BE2C (cell line): ENCODE data around the gene SELE. TPM values are rescaled to one million over a fixed set of nuclear protein-coding genes. Genes with fewer than 3 reads are reported as not detected.

Experiments used
- DNase-seq: peaks from one replicate; pipeline ENCODE4 v3.0.0-alpha.2; 2020
- H3K27me3 ChIP-seq: fragments of 250-450 bp; sonication (Bioruptor Pico); 2 replicates; pipeline ENCODE4 v1.5.1; 2020; ENCODE audit warnings: mild to moderate bottlenecking
- H3K36me3 ChIP-seq: fragments of 250-450 bp; sonication (Bioruptor Pico); 2 replicates; pipeline ENCODE4 v1.5.1; 2020; ENCODE audit warnings: mild to moderate bottlenecking
- H3K4me1 ChIP-seq: fragments of 250-450 bp; sonication (Bioruptor Pico); 2 replicates; pipeline ENCODE4 v1.5.1; 2020
- H3K4me3 ChIP-seq: 2 replicates; pipeline ENCODE4 v1.5.1; 2011; ENCODE audit warnings: low read depth, low read length
- H3K9me3 ChIP-seq: fragments of 250-450 bp; sonication (Bioruptor Pico); 2 replicates; pipeline ENCODE4 v1.5.1; 2020
- polyA plus RNA-seq: library from polyadenylated mRNA; unstranded; fragments of >200 nt; gene quantifications from one replicate; pipeline ENCODE4 v1.2.1, GENCODE V29; 2012; ENCODE audit warnings: low read depth, missing spikeins; ENCODE audit not compliant: insufficient read length, insufficient read depth
- TF ChIP-seq, protein P1 (sequence below): IDR thresholded peaks from 2 replicates; pipeline ENCODE4 v1.5.1; 2012; ENCODE audit warnings: mild to moderate bottlenecking, low read depth, low read length

SELE gene
- polyA plus RNA-seq, result not detected

DNA sequence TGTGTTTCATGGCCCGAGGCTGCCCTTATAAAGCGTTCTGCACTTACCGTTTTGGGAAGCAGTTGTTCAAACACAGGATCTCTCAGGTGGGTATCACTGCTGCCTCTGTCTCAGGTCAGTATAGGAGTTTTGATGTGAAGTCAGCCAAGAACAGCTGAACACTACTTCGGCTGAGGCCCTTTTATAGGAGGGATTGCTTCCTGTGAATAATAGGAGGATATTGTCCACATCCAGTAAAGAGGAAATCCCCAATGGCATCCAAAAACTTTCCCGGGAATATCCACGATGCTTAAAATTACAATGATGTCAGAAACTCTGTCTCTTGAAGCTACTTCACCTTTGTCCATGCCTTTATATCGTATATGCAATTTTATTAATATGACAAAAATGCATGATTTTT lies at the start of gene SELE:
Gene SELE, minus strand, starts transcription at position 156 of the 400 bp plus-strand sequence. CDS start 467 bp downstream, outside the sequence.
- TF ChIP-seq, protein P1, sequence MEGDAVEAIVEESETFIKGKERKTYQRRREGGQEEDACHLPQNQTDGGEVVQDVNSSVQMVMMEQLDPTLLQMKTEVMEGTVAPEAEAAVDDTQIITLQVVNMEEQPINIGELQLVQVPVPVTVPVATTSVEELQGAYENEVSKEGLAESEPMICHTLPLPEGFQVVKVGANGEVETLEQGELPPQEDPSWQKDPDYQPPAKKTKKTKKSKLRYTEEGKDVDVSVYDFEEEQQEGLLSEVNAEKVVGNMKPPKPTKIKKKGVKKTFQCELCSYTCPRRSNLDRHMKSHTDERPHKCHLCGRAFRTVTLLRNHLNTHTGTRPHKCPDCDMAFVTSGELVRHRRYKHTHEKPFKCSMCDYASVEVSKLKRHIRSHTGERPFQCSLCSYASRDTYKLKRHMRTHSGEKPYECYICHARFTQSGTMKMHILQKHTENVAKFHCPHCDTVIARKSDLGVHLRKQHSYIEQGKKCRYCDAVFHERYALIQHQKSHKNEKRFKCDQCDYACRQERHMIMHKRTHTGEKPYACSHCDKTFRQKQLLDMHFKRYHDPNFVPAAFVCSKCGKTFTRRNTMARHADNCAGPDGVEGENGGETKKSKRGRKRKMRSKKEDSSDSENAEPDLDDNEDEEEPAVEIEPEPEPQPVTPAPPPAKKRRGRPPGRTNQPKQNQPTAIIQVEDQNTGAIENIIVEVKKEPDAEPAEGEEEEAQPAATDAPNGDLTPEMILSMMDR, result no peak
- no peak for DNase-seq
- H3K36me3 ChIP-seq, result no peaks in the 10 kb centered on the region
- no peaks in the 10 kb centered on the region for H3K4me1 ChIP-seq
- H3K4me3 ChIP-seq, result no peak within 1 kb of the TSS
- no peaks in the 10 kb centered on the region for H3K9me3 ChIP-seq
- H3K27me3 ChIP-seq, result peaks cover 11% of the 10 kb centered on the region

DNA sequence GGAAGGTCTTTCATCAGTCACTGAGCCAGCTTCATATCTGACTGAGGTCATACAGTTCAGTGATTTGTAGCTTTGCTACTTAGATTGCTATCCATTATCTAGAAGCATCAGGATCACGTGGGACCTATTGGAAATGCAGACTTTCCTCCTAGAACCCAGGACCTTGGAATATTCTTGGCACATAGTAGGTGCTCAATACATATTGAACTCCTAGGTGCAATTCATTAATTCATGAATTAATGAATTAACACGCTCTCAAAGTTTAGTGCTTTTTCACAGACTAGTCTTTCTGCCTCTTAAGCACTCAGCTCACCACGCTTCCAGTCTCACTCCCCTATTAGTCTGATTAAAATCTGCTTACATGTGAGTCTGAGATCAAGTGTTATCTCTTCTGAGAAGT lies 48.7 kb upstream of the SELE start:
- no peaks in the 10 kb centered on the region for H3K9me3 ChIP-seq
- H3K4me1 ChIP-seq, result no peaks in the 10 kb centered on the region
- TF ChIP-seq, protein P1, result no peak
- no peak for DNase-seq
- H3K36me3 ChIP-seq, result no peaks in the 10 kb centered on the region
- H3K27me3 ChIP-seq, result peaks cover 22% of the 10 kb centered on the region
- H3K4me3 ChIP-seq, result no peak overlapping the region

DNA sequence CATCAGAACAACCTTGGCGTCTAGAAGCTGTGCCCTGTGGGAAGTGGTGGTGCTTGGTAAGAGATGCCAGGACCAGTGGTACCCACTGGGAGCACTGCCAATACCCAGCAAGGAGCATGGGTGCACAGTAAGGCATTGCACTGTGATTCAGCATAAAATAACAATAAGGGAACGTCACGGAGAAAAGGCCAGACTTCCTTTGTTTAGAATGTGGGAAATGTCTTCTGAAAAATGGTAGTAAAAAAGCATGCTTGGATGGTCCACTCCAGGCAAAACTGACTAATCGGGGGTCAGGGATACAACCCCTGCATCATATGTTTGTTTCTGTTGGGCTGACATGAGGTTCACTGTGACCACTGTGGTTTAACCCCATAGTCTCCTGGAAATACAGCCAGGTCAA lies 46.1 kb upstream of the SELE start:
- Histone ChIP-seq H3K27me3 (peaks cover 16% of the 10 kb centered on the region), H3K4me1 (no peaks in the 10 kb centered on the region), H3K9me3 (no peaks in the 10 kb centered on the region), H3K4me3 (no peak overlapping the region), H3K36me3 (no peaks in the 10 kb centered on the region)
- TF ChIP-seq, protein P1, result no peak
- DNase-seq, result no peak

GRCh38 chr1:169779150-169779549 lies 45.3 kb upstream of the SELE start:
- H3K27me3 ChIP-seq, result peaks cover 10% of the 10 kb centered on the region

GRCh38 chr1:169776440-169776839 lies 42.6 kb upstream of the SELE start:
- H3K4me1 ChIP-seq, result no peaks in the 10 kb centered on the region
- TF ChIP-seq, protein P1, result no peak
- no peaks in the 10 kb centered on the region for H3K36me3 ChIP-seq
- H3K4me3 ChIP-seq, result no peak overlapping the region
- H3K27me3 ChIP-seq, result peaks cover 4% of the 10 kb centered on the region; the same call in 1 of the 2 replicates
- H3K9me3 ChIP-seq, result no peaks in the 10 kb centered on the region
- DNase-seq, result no peak

More at GRCh38 chr1:169779150-169779549, 45.3 kb upstream of the SELE start:
- H3K4me3 ChIP-seq, result no peak overlapping the region
- no peaks in the 10 kb centered on the region for H3K9me3 ChIP-seq
- H3K36me3 ChIP-seq, result no peaks in the 10 kb centered on the region
- TF ChIP-seq, protein P1, result no peak
- no peaks in the 10 kb centered on the region for H3K4me1 ChIP-seq
- no peak for DNase-seq

GRCh38 chr1:169768161-169768560 lies 34.3 kb upstream of the SELE start:
- DNase-seq, result no peak
- Histone ChIP-seq H3K27me3 (0 out of 2 replicates have a peak, but pooled peaks cover 2% of the 10 kb centered on the region), H3K9me3 (no peaks in the 10 kb centered on the region), H3K4me1 (no peaks in the 10 kb centered on the region), H3K36me3 (no peaks in the 10 kb centered on the region), H3K4me3 (no peak overlapping the region)
- TF ChIP-seq, protein P1, result no peak
